H1 (cell line): ENCODE data around the gene SLC39A2.

Experiments
- CBX5 ChIP-seq: fragments of 300-800, 300-1000 bp; sonication (generic); IDR thresholded peaks from 2 replicates; pipeline ENCODE4 v1.7.1; 2016; ENCODE audit warnings: antibody characterized with exemption, low read length, low read depth
- CREB1 ChIP-seq: IDR thresholded peaks from 2 replicates; pipeline ENCODE4 v1.6.1; 2012; ENCODE audit warnings: inconsistent platforms
- POLR2A ChIP-seq, 2 experiments: IDR thresholded peaks; 1 replicate in 1 of 2; 2 replicates in 1 of 2; pipeline ENCODE4 v1.6.1; 2011; ENCODE audit warnings: low read depth in 2 of 2, low read length in 2 of 2, mild to moderate bottlenecking in 2 of 2; ENCODE audit errors: control extremely low read depth in 1 of 2
- POLR2AphosphoS5 ChIP-seq: IDR thresholded peaks from 2 replicates; pipeline ENCODE4 v1.6.1; 2011; ENCODE audit warnings: low read depth, low read length
- SIN3A ChIP-seq, 2 experiments: IDR thresholded peaks in 1 of 2; conservative IDR thresholded peaks in 1 of 2; 2 replicates each; pipeline ENCODE4 v1.6.1; 2011 to 2012; ENCODE audit warnings: low read length in 2 of 2, improper control_type of control experiment in 1 of 2, low read depth in 1 of 2, mild to moderate bottlenecking in 1 of 2
- TF ChIP-seq, protein P1 (sequence below), 3 experiments: IDR thresholded peaks; 1 replicate in 2 of 3; 2 replicates in 1 of 3; pipeline versions ENCODE4 v1.5.1 to v1.6.1; 2011; ENCODE audit warnings: low read length in 3 of 3, mild to moderate bottlenecking in 3 of 3, inconsistent platforms in 2 of 3, low read depth in 1 of 3, moderate library complexity in 1 of 3; ENCODE audit not compliant: insufficient read depth in 1 of 3; ENCODE audit errors: control extremely low read depth in 1 of 3

DNA sequence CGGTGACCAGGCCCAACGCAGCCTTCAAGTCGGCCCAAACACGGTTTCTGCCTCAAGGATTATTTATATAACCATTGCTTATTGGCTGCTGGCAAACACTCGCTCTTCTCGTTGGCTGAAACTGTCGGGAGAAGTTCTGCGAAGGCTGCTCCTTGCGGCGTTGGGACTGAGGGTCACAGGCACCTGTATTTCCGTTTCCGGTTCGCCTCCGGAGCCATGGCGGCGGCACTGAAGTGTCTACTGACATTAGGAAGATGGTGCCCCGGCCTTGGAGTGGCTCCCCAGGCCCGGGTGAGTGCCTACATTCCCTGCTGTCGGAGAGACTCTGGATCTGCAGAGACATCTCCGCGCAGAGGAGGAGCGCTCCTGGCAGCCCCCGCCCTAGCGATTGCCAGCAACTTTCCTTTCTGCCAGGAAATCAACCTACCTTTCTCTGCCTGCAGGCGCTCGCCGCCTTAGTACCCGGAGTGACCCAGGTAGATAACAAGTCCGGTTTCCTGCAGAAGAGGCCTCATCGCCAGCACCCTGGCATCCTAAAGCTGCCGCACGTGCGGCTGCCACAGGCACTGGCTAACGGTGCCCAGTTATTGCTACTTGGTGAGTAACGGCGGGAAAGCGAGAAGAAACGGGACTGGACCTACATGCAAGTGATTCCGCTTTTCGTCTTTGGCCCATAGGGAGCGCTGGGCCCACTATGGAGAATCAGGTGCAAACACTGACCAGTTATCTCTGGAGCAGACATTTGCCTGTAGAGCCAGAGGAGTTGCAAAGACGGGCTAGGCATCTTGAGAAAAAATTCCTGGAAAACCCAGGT lies 9.1 kb upstream of the SLC39A2 start, which contains the start of gene METTL17:
- TF ChIP-seq CBX5 = no peak
- peak in 1 of 2 experiments; percentile 83; a peak in 2 of 3 replicates for TF ChIP-seq POLR2A (IDR thresholded peaks at IDR 0.05; ENCODE audit: control extremely low read depth in 1 of 2, low read depth in 2 of 2, low read length in 2 of 2)
- TF ChIP-seq, protein P1, sequence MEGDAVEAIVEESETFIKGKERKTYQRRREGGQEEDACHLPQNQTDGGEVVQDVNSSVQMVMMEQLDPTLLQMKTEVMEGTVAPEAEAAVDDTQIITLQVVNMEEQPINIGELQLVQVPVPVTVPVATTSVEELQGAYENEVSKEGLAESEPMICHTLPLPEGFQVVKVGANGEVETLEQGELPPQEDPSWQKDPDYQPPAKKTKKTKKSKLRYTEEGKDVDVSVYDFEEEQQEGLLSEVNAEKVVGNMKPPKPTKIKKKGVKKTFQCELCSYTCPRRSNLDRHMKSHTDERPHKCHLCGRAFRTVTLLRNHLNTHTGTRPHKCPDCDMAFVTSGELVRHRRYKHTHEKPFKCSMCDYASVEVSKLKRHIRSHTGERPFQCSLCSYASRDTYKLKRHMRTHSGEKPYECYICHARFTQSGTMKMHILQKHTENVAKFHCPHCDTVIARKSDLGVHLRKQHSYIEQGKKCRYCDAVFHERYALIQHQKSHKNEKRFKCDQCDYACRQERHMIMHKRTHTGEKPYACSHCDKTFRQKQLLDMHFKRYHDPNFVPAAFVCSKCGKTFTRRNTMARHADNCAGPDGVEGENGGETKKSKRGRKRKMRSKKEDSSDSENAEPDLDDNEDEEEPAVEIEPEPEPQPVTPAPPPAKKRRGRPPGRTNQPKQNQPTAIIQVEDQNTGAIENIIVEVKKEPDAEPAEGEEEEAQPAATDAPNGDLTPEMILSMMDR (IDR thresholded peaks at IDR 0.05; ENCODE audit: control extremely low read depth in 1 of 3, insufficient read depth in 1 of 3, low read depth in 1 of 3, low read length in 3 of 3) = peak; percentile 36 to 60 (median 49); a peak in 3 of 4 replicates
- 0 out of 2 replicates have a peak, but pooled peaks have one; percentile 56 for TF ChIP-seq CREB1
- TF ChIP-seq POLR2AphosphoS5 = peak; percentile 33; the same call in 1 of the 2 replicates
- peak; percentile 64 to 89; a peak in 3 of 4 replicates for TF ChIP-seq SIN3A (conservative IDR thresholded peaks at IDR 0.05 in 1 of 2, IDR thresholded peaks at IDR 0.05 in 1 of 2; ENCODE audit: low read depth in 1 of 2, low read length in 2 of 2)
